ENCODE measurements around the gene CYP4F12. TPM values are rescaled to one million over a fixed set of nuclear protein-coding genes. Genes with fewer than 3 reads are reported as not detected.

CYP4F12 gene
- total and polyA plus RNA-seq, 2 donors (not counting 3 experiments of a cell fraction or from before 2014, with no cell fraction given): not detected

DNA sequence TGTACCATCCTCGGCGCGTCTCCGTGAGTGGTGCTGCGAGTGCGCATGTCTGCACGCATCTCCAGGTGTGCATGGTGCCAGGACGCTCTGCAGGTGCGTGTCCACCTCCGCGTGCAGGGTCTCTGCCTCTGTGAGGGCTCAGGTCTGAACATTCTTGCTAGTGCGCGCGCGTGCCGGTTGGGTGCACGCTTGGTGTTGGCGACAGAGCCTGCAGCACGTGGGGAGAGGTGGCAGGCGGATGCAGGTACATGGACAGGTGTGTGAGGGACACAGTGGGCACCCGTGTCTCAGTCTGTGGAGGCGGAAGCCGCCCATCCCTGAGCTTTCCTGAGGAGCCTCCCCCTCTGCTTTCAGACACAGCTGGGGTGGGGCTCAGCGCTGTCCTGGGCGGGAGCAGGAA, 50.1 kb downstream of the CYP4F12 start:
- no peak overlapping the region for H3K9ac ChIP-seq (replicated peaks; ENCODE audit: extremely low read depth, insufficient read depth, low read length)
- H3K9me3 ChIP-seq (replicated peaks; ENCODE audit: control insufficient read depth, insufficient read depth, low read length): peaks cover 1% of the 10 kb centered on the region
- intact Hi-C loops (cut with micrococcal nuclease): no loop called here
- ChIA-PET POLR2A (no interaction called here), CTCF (no interaction called here)
- no peaks in the 10 kb centered on the region for H4K20me1 ChIP-seq (replicated peaks; ENCODE audit: control insufficient read depth, extremely low read depth, insufficient read depth, low read length)
- no peak overlapping the region for H3K4me2 ChIP-seq (ENCODE audit: insufficient read depth, low read length)
- TF ChIP-seq, protein P1, sequence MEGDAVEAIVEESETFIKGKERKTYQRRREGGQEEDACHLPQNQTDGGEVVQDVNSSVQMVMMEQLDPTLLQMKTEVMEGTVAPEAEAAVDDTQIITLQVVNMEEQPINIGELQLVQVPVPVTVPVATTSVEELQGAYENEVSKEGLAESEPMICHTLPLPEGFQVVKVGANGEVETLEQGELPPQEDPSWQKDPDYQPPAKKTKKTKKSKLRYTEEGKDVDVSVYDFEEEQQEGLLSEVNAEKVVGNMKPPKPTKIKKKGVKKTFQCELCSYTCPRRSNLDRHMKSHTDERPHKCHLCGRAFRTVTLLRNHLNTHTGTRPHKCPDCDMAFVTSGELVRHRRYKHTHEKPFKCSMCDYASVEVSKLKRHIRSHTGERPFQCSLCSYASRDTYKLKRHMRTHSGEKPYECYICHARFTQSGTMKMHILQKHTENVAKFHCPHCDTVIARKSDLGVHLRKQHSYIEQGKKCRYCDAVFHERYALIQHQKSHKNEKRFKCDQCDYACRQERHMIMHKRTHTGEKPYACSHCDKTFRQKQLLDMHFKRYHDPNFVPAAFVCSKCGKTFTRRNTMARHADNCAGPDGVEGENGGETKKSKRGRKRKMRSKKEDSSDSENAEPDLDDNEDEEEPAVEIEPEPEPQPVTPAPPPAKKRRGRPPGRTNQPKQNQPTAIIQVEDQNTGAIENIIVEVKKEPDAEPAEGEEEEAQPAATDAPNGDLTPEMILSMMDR (IDR thresholded peaks at IDR 0.05; ENCODE audit: extremely low read depth in 1 of 2, insufficient read depth in 1 of 2, low read depth in 1 of 2, low read length in 2 of 2): no peak
- no peak for TF ChIP-seq FOS (IDR thresholded peaks at IDR 0.05; ENCODE audit: borderline replicate concordance, insufficient read depth, low read length)
- no peak for TF ChIP-seq POLR2A (IDR thresholded peaks at IDR 0.05; ENCODE audit: low read depth, low read length)
- TF ChIP-seq POLR2AphosphoS5 (IDR thresholded peaks at IDR 0.05; ENCODE audit: insufficient read depth, low read depth, low read length): no peak
- TF ChIP-seq JUN (IDR thresholded peaks at IDR 0.05; ENCODE audit: borderline replicate concordance, insufficient read depth, insufficient read length, low read depth): no peak
- TF ChIP-seq, protein P2, sequence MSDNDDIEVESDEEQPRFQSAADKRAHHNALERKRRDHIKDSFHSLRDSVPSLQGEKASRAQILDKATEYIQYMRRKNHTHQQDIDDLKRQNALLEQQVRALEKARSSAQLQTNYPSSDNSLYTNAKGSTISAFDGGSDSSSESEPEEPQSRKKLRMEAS (IDR thresholded peaks at IDR 0.05; ENCODE audit: insufficient read depth, insufficient read length): no peak
- no peak for TF ChIP-seq MYC (IDR thresholded peaks at IDR 0.05; ENCODE audit: low read depth, low read length)
- TF ChIP-seq GATA2 (IDR thresholded peaks at IDR 0.05; ENCODE audit: insufficient read depth, insufficient read length, low read depth, low read length): no peak
- TF ChIP-seq EZH2 (IDR thresholded peaks at IDR 0.05; ENCODE audit: borderline replicate concordance, low read depth, low read length, severe bottlenecking): no peak
- H3K27me3 ChIP-seq (ENCODE audit: control insufficient read depth in 2 of 2, insufficient read depth in 2 of 2, low read length in 2 of 2): no peaks in the 10 kb centered on the region
- no peak overlapping the region for H3K4me3 ChIP-seq (replicated peaks in 1 of 3; ENCODE audit: insufficient read depth in 1 of 3, low read depth in 1 of 3, low read length in 3 of 3)
- no peaks in the 10 kb centered on the region for H3K36me3 ChIP-seq (ENCODE audit: control insufficient read depth in 2 of 2, extremely low read depth in 1 of 2, insufficient read depth in 2 of 2, low read length in 2 of 2)
- H3K9me1 ChIP-seq (replicated peaks; ENCODE audit: control insufficient read depth, extremely low read depth, insufficient read depth, low read length): no peaks in the 10 kb centered on the region
- no peak for DNase-seq (ENCODE audit: low read depth, low spot score)
- BruUV-seq (replicated peaks): no TSS peak
- no peaks in the 10 kb centered on the region for H3K79me2 ChIP-seq (ENCODE audit: control insufficient read depth, insufficient read depth, low read length)
- H2AFZ ChIP-seq (ENCODE audit: low read depth, low read length): no peak overlapping the region
- no peaks in the 10 kb centered on the region for H3K4me1 ChIP-seq (ENCODE audit: control insufficient read depth, extremely low read depth, insufficient read depth, low read length)
- no peak for FAIRE-seq
- dilution Hi-C loops (cut with MboI; ENCODE audit: extremely low pct_ligation_motif_present, low sequenced_read_pairs): no loop called here
- no peak overlapping the region for H3K27ac ChIP-seq (ENCODE audit: insufficient read depth, low read depth, low read length)
